Measurements from ENCODE around the gene EDN2. TPM values are rescaled to one million over a fixed set of nuclear protein-coding genes. Genes with fewer than 3 reads are reported as not detected.

Gene EDN2
- not detected in 2 replicates for polyA plus RNA-seq
- not detected in 2 replicates for polyA minus RNA-seq

DNA sequence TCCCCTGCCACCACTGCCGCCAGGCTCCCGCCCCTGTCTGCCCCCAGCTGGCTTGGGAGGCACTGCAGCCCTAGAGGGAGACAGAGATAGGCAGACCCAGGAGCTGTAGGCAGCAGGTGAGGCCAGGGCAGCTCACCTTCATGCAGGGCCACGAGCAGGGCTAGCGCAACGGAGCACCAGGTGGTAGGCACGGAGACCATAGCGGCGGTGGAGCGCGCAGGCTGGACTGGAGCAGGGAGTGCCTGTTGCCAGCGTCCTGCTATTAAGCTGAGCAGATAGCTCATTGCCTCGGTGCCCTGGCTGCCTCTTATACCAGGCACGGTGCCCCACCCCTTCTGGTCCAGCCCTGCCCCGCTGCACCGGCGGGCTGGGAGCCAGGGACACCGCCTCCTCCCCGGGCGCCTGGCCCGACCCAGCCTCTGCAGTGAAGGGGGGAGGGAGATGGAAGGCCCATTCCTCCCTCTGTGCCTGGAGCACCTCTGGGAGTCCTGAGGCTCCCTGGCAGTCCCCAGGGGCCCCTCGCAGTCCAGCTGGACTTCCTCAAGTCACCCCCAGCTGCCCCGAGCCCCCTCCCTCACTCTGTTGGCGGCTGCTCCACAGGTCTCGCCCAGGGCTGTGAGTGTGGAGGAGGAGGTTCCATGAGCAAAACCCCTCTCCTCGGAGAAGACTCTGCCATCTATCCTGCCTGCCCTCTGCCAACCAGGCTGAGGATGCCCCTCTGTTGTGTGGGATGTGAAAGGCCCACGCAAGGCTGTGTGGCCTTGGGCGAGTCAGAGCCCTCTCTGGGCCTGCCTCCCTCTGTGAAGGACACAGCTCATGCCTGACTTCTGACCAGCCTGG is at the start of gene EDN2:
Gene EDN2 (minus strand): TSS at position 282 of the 840 bp plus-strand sequence. CDS start 82 bp downstream, at position 200.
- Histone ChIP-seq H3K9me3 (ENCODE audit: low read length) (no peaks in the 10 kb centered on the region), H2AFZ (ENCODE audit: low read depth, low read length) (no peak within 1 kb of the TSS)

More for the DNA sequence above, at the start of gene EDN2:
- H3K9me2 ChIP-seq (ENCODE audit: insufficient read depth, low read length), result no peaks in the 10 kb centered on the region
- H3K27me3 ChIP-seq (ENCODE audit: insufficient read depth, low read depth, low read length), result peaks cover 15% of the 10 kb centered on the region
- TF ChIP-seq SMC3 (conservative IDR thresholded peaks at IDR 0.05; ENCODE audit: poor library complexity) (no peak), POLR2AphosphoS5 (IDR thresholded peaks at IDR 0.05) (no peak), RAD21 (conservative IDR thresholded peaks at IDR 0.05) (no peak), EZH2 (IDR thresholded peaks at IDR 0.05; ENCODE audit: borderline replicate concordance, insufficient read depth, low read length, poor library complexity, severe bottlenecking) (no peak), EP300 (conservative IDR thresholded peaks at IDR 0.05; ENCODE audit: poor library complexity, severe bottlenecking) (no peak), MXI1 (conservative IDR thresholded peaks at IDR 0.05; ENCODE audit: poor library complexity, severe bottlenecking) (no peak), CTCF (IDR thresholded peaks at IDR 0.05; ENCODE audit: poor library complexity, severe bottlenecking) (no peak), TAF1 (IDR thresholded peaks at IDR 0.05; ENCODE audit: low read depth) (no peak), REST (IDR thresholded peaks at IDR 0.05; ENCODE audit: borderline replicate concordance) (no peak)
- no peaks in the 10 kb centered on the region for H4K20me1 ChIP-seq (ENCODE audit: insufficient read depth)
- H3K9ac ChIP-seq (ENCODE audit: low read length), result no peak within 1 kb of the TSS
- no peak within 1 kb of the TSS for H3K27ac ChIP-seq (ENCODE audit: low read length)
- H3K4me2 ChIP-seq (ENCODE audit: low read length), result no peak within 1 kb of the TSS
- H3K79me2 ChIP-seq (replicated peaks; ENCODE audit: insufficient read depth, low read length), result no peaks in the 10 kb centered on the region
- H3F3A ChIP-seq (ENCODE audit: insufficient read depth, low read length, poor library complexity, severe bottlenecking), result no peaks in the 10 kb centered on the region
- no peak within 1 kb of the TSS for H3K4me3 ChIP-seq (ENCODE audit: low read length)
- H3K36me3 ChIP-seq (ENCODE audit: insufficient read depth, low read length), result no peaks in the 10 kb centered on the region
